ENCODE measurements around the gene CCR7.

Gene CCR7

DNA sequence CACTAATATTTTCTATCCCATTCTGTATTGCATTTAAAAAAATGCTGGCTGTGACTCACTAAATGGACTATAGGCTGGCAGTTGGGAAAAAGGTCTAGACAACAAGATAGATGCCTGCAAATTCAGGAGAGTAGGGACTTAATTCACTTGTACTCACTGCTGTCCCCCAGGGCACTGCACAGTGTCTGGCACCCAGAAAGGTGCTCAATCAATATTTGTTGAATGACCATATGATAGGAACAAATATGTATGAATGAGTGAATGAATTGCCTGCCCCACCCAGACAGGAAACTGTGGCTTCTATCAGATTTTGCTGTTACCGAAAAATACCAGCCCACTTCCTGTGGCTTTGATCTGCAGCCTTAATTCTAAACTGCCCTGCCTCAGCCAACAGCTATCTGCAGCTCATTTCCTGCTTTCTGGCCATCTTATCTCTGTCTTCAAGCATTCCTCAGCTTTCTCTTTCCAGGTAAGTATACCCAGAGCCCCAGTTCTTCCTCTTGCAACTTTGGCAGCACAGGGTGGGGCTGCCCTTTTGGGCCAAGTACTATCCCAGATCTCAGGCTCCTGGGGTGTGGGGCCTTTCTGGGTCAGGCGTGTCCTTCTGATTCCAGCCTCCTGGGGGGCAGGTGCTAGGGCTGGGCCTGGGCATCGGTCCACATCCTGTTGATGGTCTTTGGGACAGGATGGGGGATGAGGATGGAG lies 48.5 kb downstream of the CCR7 start:
- DNase-seq (ENCODE audit: low read depth), result no peak

DNA sequence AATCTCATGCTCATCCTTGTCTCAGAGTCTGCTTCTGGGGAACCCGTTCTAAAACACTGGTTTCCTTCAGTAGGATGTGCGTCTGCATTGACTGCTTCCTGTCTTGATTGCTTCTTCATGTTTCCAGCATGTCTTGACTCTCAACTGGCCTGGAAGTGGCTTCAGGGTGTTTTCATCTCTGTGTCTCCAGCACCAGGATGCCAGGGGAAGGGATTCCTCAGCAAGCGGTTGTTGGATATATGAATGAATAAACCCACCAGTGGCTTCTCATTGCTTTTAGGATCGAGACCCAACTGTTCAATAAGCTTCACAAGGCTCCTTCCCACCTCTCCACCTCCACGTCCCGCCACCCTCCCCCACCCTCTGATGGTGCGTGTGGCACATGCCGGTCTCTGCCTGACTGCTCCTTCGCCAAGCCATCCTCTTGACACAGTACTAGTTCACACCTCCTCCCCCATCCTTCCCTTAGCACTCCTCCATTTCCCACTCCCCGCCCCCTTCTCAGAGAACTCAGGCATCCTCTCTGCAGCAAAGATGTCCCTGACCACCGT lies 49.7 kb downstream of the CCR7 start:
- no peak for DNase-seq (ENCODE audit: low read depth)

DNA sequence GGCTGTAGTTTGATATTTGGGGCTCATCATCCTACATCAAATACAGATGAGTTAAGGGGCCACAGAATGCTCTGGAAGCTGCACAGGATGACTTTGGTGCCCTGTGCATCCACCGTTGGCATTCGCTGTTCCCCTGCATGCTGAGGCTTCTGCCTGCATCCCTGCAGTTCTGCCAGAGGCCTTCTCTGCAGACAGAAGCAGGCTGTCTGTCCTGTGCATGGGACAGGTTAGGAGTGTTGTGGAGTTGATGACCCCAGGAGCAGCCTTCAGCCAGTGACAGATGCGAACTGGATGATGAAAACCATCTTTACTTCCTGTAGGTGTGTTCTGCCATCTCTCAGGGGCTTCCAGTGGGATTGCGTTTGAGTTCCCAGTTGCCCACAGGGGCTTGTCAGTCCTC lies 50.3 kb downstream of the CCR7 start:
- no peak for DNase-seq (ENCODE audit: low read depth)

DNA sequence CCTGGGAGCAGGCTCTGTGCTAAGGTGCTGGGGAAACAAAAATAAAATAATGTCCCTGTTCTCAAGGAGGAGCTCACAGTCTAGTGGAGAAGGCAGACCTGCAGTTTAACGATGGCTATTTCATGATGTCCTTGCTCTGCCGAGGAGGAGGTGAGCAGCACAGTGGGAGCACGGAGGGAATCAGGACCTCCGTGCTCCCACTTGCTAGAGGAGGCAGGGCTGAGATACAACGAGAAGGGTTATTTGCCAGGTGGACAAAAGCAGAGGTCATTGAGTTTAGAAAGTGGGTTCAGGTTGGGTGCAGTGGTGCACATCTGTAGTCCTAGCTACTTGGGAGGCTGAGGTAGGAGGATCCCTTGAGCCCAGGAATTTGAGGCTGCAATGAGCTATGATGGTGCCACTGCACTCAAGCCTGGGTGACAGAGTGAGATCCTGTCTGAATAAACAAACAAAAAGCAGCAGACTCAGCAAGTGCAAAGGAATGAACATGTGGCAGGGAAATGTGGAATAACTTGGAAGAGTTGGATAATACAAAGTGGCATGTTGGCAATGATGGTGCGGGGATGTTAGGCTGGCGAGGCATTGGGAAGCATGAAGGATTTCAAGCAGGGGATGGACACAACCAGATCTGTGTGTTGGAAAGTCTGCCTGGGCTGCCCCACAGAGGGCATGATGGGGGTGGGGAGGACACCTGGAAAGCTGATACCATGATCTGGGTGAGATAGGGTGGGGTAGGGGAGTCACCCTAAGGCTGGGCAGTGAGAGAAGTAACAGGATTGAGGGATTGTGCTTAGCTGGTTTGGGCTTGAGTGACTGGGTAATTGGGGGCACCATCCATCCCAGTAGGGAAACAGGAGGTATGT lies 51.0 kb downstream of the CCR7 start:
- DNase-seq (ENCODE audit: low read depth), result no peak

DNA sequence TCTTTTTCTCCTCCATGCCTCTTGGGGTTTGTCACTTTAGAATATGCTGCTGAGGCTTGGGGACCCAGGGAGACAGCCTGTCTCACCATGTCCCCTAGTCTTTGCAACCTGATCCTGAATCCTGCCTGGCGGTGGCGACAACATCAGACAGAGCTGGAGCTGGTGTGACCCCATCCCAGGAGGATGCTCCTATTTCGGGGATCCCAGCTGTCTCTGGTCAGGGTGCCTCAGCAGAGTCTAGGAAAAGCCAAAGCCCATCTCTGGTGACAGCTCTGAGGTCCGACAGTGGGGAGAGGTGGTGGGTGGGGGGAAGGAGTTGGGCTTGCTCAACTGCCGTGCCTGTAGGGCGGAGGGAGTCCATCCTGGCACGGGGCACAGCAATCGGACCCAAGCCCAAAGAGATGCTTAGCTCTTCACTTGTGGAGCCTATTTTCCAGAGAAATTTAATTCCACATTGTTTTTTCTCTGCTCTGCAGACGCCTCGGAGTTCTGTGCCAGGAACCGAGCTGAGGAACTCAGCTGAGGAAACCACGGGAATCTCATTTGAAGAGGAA lies 53.5 kb downstream of the CCR7 start:
- DNase-seq (ENCODE audit: low read depth), result no peak

DNA sequence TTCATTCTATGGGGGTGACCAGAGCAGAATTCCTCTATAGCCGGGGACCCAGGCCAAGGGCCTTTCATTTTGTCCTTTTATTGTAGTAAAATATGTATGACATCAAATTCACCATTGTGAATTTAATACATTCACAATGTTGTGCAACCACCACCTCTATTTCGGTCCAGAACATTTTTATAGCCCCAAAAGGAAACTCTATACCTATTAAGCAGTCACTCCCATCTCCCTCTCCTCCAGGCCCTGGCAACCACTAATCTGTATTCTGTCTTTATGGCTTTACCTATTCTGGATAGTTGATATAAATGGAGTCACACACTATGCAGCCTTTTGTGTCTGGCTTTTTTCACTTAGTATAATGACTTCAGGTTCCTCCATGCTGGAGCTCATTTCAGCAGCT lies 54.1 kb downstream of the CCR7 start:
- no peak for DNase-seq (ENCODE audit: low read depth)

DNA sequence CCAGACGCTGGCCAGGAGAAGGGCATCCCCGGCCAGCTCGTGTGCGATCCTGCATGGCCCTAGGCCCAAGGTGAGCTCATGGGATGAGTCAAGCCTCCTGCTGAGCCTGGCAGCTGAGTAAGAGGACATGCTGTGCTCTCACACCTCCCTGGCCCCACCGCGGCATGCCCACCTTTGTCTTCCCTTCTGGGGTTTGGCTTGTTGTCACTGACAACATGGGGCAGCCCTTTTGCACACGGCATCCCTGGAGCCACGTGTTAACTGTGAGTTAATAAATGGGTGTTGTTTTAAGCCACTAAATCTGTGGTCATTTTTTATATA lies 55.0 kb downstream of the CCR7 start:
- peak; percentile 47 for DNase-seq (ENCODE audit: low read depth)

DNA sequence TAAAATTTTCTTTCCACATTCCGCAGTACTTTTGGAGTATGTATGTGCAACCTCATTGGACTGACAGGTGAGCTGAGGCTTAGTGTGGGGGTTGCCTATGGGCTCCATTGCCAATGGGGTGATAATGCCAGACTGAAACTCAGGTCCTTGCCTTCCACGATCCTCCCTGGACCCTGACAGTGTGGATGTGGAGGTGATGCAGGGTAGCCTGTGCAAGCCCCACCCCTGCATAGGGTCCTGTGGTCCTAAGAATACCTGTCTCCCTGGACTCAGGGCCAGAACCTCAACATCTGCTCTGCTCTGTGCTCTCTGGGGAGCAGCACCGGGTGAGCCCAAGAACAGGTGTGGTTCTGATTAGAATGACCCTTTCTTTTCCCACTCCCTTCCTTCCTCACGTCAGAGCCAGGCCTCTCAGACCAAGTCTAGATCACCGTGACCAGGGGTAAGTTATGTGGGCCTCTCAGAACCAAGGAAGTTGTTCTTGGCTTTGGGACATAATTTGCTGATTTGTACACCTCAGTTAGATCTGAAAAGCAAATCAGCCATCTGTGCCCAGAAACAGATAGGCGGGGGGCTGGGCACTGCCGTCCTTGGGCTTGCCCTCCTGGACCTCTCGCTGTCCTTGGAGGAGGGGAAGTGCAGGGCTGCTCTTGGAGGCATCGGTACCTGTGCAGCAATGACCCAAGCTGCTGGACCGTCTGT lies 55.5 kb downstream of the CCR7 start:
- no peak for DNase-seq (ENCODE audit: low read depth)

DNA sequence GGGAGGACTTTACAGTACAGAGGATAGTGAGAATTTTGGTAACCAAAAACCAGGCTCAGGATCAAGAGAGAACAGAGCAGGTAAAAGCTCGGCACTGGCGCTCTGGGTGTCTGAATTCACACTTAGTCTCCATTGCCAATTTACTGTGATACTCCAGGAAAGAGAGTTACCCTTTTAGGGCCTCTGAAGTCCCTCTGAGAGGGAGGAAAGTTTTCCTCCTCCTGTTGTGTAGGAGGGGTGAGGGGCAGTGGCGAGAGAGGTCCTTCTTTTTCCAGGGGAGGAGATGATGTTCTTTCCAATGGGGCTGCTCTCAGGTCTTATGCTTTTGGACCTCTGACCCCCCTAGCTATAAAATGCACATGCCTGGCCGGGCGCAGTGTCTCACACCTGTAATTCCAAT lies 58.5 kb downstream of the CCR7 start:
- no peak for DNase-seq (ENCODE audit: low read depth)

All from fibroblast of the conjunctiva (primary cell).